Sciatic nerve (tissue), 2 donors: Measurements from ENCODE around the gene SEMA3B. TPM values are rescaled to one million over a fixed set of nuclear protein-coding genes. Genes with fewer than 3 reads are reported as not detected.
"Not testable (repeated sequence)": the region's sequence is repeated elsewhere in the genome, so short reads cannot be mapped to it uniquely, and the experiment has no call there.

Experiments used
- ATAC-seq: fragments of 200-7000 bp; cut with Tn5 transposase; one replicate; pipeline ENCODE4 v1.9.1; 2020; ENCODE audit warnings: mild to moderate bottlenecking, moderate library complexity
- DNase-seq: peaks from one replicate; pipeline ENCODE4 v3.0.0-alpha.2; 2020; ENCODE audit warnings: low spot score
- intact Hi-C: fragments of 100-400 bp; cut with DNase I; formaldehyde crosslinking; loops from one replicate; pipeline ENCODE4 v1.14.2; 2022
- total RNA-seq: library from RNA; stranded (reverse); fragmentation: NEBNext Ultra II Directional; extraction: Animal tissue kit (Norgen Biotek cat#: 25700); gene quantifications from one replicate; pipeline ENCODE4 v1.2.1, GENCODE V29; 2021
- donor health status: DM: no; HTN: no; CAD: no.
- donor health status: DM: no; HTN: no; CAD: no.

SEMA3B gene
- 390 TPM for total RNA-seq

DNA sequence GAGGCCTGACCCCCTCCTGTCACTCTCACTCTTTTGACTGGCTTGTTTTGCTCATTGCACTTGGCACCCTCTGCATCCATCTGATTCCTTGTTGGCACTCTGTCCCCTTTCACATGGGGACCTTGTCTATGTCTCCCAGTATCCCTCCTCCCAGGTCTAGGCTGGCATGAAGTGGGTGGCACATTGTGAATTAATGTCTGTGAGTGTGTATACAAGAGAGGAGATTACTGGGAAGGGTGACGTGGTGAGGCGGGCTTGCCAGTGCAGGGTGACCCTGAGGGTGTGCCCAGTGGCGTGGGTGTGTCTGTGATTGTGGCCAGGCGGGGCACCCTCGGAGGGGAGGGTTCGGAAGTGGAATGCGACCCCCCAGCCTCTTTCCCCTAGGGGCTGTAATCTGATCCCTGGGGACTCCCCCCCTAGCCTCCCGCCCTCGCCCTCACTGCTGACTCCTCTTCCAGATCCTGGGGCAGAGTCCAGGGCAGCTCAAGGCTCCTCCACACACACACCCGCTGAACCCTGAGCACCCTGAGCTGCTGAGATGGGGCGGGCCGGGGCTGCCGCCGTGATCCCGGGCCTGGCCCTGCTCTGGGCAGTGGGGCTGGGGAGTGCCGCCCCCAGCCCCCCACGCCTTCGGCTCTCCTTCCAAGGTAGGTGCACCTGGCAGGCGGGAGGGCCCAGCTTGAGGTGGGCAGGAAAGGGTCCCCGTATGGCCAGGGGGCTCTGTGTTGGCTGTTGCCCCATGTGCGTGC lies at the start of gene SEMA3B:
SEMA3B (plus strand) TSS at position 445 of the 749 bp plus-strand sequence; CDS start at position 539, 94 bp downstream.
- peak; percentile 90 for DNase-seq
- intact Hi-C loops, result no loop called here
- ATAC-seq, result peak; percentile 25

DNA sequence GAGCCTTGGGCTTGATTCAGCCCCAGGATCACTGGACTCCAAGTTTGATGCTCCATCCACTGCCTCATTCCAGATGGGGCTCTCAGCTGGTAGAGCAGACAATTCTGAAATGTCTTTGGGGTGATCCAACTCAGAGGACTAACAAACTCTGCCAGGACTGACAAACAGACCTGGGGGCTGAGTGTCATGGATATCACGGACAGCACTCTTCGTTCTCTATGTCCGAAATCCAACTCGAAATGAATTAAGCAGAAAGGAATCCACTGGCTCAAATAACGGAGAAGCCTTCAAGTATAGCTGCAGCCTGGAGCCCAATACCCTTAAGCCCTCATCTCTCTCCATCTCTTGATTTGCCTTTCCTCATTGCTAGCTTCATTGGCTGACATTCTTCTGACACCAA lies 49.7 kb upstream of the SEMA3B start:
- no peak for DNase-seq
- intact Hi-C loops, result no loop called here

DNA sequence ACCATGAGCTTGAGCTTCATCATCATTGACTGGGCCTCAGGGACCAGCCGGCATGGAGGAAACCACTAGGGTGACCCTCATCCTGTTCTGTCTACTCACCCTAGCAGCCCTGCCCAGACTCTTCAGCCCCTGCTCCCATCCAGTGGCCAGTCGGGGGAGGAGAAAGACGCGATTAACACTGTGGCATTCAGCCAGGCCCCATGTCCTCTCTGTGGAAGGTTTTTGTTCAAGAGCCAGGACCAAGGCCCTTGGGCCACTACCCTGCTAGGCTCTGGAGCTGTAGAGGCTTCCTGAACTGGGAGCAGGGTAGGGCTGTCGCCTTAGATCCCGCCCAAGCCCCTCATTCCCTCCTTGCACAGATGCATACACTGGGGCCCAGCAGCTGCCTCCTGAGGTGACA lies 48.8 kb upstream of the SEMA3B start:
- ATAC-seq (no peak), DNase-seq (no peak)
- intact Hi-C loops, result no loop called here

More for the DNA sequence above, 49.7 kb upstream of the SEMA3B start:
- ATAC-seq, result no peak

DNA sequence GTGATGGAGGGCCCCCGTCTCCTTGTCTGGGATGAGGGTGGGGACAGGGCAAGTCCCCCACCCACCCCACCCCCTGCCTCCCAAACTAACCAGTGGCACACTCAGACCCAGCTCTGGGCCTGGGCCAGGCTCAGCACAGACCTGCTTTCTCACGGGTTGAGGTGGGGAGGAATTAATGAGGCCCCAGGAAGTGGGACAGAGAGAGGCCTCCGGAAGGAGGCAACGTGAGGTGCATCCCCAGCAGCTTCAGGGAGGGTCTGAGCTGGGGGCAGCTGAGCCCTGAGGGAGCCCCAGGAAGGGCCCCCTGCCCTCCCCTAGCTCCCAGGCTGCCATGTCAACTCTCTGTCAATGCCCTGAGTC lies 47.9 kb upstream of the SEMA3B start:
- DNase-seq (no peak), ATAC-seq (no peak)
- intact Hi-C loops, result no loop called here

DNA sequence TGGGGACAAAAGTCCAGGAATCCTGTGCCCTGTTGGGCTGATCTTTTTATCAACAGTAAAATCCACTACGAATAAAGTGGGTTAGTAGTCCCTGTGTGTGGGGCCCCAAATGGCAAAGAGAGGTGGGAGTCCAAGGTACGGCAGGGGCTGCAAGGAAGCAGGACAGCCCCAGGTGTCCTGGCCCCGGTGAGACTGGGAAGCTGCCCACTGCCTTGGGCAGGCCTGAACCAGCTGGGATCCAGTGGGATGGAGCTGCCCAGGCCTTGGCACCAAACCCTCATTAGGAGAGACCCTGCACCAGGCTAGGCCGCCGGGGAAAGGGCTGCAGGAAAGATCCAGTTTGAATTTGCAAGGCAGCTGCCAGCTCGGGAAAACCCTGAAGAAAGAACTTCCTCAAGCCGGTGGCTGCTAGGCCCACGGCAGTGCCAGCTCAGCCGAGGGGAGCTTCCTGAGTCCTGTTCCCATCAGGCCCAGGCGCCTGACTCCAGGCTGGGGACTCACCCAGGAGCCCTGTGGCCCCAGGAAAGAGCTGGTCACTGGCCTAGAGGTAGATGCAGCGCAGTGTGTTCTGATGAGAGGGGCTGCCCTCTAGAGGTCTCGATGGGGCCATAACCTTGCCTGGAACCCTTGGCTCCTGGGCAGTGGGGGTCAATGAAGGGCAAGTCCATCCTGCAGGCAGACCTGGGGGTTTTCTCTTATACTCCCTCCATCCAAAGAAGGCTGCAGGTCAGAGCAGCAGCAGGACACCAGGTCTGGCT lies 47.4 kb upstream of the SEMA3B start:
- ATAC-seq, result no peak
- DNase-seq, result no peak
- intact Hi-C loops, result no loop called here

DNA sequence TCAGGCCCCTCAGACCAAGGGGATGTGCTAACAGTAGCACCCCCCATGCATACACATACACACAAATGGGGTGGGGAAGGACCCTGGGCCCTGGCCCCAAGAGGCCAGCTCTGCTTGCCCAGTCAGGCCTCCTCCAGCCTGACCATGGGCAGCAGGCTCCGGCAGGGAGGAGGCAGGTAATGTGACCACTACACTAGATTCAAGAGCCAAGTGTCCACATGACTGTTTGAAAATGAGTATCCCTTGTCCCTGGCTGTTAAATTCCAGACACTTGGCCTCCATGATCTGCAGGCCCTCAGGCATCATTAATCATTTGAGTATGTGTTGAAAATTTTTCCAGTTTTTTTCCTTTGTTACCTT lies 46.8 kb upstream of the SEMA3B start:
- ATAC-seq (no peak), DNase-seq (no peak)
- intact Hi-C loops, result no loop called here

DNA sequence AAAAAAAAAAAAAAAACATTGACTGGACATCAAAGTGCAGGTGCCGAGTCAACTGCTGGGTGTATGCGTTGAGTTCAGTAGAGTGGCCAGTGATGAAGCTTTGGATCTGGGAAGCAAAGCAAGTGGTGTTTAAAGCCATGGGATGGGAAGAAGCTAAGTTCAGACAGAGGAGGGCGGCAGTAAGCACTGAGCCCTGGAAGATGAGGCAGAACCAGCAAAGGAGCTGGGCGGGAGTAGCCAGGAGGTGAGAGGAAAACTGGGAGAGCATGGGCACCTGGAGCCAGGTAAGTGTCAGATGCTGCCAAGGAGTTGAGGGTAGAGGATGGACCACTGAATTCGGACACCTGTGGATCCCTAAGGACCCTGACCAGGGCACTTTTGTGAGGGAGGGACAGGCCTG lies 44.3 kb upstream of the SEMA3B start:
- intact Hi-C loops, result loop anchor here (2.0 kb wide), 1 partner anchor 30 kb away; no protein-coding TSS in a partner anchor
- DNase-seq (no peak), ATAC-seq (no peak)

DNA sequence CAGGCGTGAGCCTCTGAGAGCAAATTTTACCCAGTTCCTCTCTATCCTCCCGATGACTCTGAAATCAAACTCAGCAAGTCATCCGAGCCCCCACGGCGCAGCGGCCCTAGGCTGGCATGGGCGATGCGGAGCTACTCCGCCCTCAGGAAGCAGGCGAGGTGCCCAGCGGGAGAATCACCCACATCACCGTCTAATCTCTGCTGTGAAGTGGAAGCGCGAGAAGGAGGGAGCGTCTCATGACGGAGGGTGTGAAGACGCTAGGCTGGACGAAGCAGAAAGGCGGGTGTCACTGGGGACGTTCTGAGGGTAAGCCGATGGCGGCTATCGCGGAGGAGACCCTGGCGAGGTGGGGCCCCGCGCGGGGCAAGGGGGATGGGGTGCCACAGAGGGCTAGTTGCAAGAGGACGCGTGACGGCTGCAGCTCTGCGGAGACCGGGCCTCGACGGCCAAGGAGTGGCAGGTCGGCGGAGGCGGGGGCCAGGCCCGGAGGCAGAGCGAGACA lies 42.0 kb upstream of the SEMA3B start:
- ATAC-seq (peak; percentile 56), DNase-seq (no peak)
- intact Hi-C loops, result no loop called here

DNA sequence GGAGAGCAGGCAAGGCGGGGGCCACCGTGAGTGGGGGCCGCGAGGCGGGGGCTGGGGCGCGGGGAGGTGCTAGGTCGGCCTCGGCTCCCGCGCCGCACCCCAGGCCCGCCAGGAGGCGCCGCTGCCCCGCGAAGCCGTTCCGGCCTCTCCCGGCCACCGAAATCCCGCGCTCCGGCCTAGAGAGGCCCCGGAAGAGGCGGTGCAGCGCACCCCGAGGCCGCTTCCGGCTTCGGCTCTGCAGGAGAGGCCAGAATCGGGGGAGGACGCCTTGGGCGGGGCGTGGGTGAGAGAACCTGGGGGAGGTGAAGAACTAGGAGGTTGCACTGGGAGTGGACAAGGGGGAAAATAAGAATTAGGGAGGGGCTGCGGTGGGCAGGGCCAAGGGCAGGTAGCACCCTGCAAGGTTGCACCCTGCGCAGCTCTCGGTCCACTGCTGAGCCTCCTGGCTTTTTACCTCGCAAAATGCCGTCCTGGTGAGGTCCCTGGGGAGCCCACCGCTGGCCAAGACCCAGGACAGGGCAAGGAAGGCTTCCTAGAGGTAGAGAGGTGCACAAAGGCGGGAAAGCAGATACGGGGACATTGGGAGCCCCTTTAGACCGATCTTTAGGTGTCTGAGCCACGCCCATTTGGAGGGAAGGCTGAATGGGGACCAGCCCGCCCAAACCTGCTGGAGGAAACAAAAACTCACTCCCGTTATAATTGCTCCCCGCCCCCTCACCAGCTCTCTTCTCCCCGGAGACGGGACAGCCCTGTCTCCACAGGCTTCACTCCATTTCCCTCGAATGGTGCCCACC lies 41.4 kb upstream of the SEMA3B start:
- intact Hi-C loops, result loop anchor here (2.0 kb wide), 1 partner anchor 47 kb away; no protein-coding TSS in a partner anchor
- ATAC-seq (peak; percentile 87), DNase-seq (peak; percentile 94)

DNA sequence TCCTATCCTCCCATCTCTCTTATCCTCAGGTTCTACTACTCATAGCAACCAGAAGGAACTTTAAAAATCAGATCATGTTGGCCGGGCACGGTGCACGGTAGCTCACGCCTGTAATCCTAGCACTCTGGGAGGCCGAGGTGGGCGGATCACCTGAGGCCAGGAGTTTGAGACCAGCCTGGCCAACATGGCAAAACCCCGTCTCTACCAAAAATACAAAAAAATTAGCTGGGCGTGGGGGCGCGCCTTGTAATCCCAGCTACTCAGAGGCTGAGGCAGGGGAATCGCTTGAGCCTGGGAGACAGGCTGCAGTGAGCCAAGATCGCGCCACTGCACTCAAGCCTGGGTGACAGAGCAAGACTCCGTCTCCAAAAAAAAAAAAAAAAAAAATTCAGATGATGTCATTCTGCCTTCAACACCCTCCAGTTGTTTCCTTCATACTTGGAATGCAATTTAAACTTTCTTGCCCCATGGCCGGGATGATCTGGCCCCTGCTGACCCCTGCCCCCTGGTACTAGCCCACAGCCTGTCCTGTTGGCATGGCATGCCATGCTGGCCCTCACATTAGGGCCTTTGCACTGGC lies 40.7 kb upstream of the SEMA3B start:
- not testable (repeated sequence) for ATAC-seq, DNase-seq
- intact Hi-C loops, result loop anchor here (2.0 kb wide), 1 partner anchor 47 kb away; no protein-coding TSS in a partner anchor

DNA sequence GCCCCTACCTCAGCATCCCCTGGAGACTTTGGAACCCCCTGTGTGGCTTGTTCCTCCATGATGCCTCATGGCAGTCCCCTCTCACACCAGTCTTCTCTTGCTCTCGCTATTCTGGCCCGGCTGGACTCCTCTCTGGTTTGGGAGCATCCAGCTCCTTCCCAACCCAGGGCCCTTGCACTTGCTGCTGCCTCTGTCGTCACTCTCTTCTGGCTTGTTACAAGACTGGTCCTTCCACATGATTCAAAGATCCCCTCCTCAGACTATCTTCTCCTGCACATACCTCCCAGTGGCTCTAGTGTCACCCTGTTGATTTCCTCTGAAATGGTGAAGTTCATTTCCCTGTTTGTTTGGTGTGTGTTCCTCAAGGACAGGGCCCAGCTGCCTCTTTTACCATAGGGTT lies 39.5 kb upstream of the SEMA3B start:
- intact Hi-C loops, result loop anchor here (2.0 kb wide), 1 partner anchor 45 kb away; no protein-coding TSS in a partner anchor
- DNase-seq, result no peak

DNA sequence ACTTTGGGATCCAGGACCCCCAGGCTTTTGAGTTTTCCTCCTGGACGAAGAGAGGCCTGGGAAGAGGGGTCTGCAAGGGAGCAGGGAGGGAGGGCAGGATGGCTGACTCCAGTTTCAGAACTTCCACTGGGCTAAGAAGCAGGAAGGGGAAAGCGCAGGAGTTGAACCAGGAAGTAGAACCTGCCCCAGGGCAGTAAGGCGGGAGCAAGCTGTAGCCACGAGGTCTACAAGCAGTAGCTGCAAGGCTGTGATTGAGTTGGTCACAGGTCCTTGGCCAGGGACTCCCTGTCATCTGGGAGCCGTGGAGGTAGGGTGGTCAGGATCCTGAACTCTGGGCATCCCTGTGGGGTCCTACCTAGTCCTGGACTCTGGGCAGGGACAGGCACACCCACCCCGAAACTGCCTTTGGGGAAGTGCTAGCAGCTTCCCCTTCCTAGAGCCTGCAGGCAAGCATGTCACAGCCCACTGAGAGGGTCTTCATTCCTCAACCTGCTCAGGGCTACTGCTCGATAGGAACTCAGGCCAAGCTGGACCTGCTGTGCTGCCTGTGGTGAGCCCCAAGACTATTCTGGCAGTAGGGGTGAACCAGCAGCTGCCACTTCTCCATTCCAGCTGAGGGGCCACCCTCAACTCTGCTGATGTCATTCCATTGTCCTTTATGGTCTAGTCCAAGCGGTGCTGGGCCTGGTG lies 38.7 kb upstream of the SEMA3B start:
- no peak for DNase-seq
- intact Hi-C loops, result no loop called here
- ATAC-seq, result no peak

More for the DNA sequence above, 39.5 kb upstream of the SEMA3B start:
- ATAC-seq, result no peak

DNA sequence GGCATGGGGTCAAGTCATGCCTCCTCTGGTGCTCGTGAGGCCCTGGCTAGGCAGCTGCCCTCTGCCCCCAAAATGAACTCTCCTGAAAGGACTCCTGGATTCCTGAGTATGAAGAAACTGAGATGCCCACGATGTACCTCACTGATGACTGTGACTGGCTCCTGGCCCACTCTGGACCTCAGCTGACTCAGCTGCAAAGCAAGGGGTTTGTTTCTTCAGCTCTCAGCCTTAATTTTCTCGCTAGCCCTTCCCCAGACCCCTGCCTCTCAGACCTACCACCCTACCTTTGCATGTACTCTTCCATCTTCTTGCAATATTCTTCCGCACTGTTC lies 38.2 kb upstream of the SEMA3B start:
- intact Hi-C loops, result no loop called here
- ATAC-seq (no peak), DNase-seq (no peak)

DNA sequence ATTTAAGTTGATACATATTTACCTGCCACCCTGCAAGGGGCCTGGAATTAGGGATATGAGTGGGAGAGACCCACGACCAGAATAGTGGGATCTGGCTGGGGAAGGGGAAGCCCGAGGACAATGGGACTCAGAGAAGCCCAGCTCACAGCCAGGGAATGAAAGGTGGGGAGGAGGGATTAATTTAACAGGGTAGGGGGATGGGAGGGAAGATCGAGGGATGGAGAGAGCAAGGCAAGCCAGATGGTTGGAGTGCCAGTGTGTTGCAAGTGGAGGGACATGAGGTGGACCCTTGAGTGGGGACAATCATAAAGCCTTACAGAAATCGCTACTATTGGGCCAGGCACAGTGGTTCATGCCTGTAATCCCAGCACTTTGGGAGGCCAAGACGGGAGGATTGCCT lies 37.4 kb upstream of the SEMA3B start:
- ATAC-seq, result no peak
- DNase-seq, result no peak
- intact Hi-C loops, result no loop called here

DNA sequence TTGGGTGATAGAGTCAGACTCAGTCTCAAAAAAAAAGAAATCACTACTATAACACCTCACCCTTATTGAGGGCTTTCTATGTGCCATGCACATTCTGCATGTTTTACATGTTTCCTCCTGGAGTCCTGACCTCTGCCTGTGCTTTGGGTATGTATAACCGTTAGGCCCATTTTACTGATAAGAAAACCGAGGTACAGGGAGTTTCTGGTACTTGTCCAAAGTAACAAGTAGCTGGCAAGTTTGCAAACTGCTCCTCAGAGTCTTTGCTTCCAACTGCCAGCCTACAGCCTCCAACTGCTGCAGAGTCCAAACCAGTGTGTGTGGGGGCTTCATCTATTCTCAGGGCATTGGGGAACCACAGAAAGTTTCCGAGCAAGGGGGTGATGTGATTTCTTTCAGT lies 36.6 kb upstream of the SEMA3B start:
- DNase-seq (no peak), ATAC-seq (no peak)
- intact Hi-C loops, result no loop called here

DNA sequence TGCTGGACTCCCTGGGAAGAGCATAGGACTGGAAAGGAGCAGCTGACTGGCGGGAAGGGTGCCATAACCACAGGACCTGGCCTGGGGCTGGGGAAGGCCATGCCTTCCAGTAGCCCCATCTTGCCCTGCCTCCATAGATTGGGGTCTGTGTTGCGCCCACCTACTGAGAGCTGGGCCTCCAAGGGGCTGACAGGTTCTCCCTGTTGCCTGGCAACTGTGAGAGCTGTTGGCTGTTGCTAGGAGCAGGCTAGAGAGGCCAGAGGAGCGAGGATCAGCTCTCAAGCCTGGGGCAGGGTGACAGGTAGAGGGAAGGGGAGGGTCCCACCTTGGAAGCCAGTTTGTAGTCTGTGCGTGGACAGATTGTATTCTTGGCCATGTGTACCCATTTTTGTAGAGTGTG lies 35.8 kb upstream of the SEMA3B start:
- no peak for DNase-seq
- ATAC-seq, result no peak

DNA sequence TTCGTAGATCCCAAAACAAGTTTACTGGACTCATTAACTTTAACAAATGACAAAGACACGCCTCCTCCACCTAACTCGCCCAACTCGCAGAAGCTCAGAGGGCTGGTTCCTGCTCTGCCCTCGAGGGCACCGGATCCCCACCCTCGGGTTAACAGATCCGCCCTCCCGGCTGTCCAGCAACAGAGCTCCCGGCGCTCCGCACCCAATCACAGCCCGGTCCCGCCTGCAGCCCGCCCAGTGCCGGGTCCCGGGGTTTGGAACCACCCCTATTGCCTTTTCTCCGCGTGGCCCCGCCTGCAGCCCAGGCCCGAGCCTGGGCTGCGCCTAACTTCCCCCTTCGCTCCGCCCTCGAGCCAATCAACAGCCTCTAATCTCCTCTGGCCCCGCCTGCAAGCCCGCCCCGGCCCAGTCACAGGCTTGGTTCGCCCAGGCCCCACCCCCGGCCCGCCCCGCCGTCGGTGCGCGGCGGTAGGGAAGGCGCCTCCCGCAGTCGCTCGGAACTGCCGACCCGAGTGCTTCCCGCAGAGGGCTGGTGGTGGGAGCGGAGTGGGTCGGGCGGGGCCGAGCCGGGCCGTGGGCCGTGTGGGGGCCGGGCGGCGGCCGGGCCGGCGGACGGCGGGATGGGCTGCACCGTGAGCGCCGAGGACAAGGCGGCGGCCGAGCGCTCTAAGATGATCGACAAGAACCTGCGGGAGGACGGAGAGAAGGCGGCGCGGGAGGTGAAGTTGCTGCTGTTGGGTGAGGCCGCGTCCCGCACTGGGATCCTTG lies 33.0 kb upstream of the SEMA3B start, which contains the start of gene GNAI2:
GNAI2 (plus strand) TSS at position 489 of the 768 bp plus-strand sequence; CDS start at position 621, 132 bp downstream.
- peak; percentile 98 for DNase-seq
- intact Hi-C loops, result no loop called here
- peak; percentile 96 for ATAC-seq

More for the DNA sequence above, 35.8 kb upstream of the SEMA3B start:
- intact Hi-C loops, result no loop called here
